ENCODE measurements around the gene TTLL8.

DNA sequence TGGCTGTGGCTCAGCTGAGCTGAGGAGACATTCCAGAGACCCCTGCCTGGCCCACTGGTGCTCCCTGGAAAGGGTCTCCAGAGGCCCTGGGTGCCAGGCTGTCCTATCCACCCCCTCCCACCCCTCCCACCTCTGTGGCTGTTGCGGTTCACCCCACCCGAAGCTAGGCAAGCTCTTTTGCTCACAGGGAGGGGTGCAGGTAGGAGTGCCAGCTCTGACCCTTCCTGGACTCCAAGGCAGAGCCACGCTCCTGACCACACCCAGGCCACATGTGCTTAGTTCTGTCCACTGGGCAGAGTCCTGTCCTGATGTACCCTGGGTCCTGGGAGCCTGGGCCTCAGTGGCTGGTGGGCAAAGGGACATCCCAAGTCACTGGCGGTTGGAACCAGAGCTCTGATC is 62.0 kb downstream of the TTLL8 start:
- TF ChIP-seq, protein P1, sequence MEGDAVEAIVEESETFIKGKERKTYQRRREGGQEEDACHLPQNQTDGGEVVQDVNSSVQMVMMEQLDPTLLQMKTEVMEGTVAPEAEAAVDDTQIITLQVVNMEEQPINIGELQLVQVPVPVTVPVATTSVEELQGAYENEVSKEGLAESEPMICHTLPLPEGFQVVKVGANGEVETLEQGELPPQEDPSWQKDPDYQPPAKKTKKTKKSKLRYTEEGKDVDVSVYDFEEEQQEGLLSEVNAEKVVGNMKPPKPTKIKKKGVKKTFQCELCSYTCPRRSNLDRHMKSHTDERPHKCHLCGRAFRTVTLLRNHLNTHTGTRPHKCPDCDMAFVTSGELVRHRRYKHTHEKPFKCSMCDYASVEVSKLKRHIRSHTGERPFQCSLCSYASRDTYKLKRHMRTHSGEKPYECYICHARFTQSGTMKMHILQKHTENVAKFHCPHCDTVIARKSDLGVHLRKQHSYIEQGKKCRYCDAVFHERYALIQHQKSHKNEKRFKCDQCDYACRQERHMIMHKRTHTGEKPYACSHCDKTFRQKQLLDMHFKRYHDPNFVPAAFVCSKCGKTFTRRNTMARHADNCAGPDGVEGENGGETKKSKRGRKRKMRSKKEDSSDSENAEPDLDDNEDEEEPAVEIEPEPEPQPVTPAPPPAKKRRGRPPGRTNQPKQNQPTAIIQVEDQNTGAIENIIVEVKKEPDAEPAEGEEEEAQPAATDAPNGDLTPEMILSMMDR (IDR thresholded peaks at IDR 0.05), result no peak
- TF ChIP-seq ETV6 (CRISPR knock-in tag; IDR thresholded peaks at IDR 0.05) (no peak), FOXK1 (CRISPR knock-in tag; IDR thresholded peaks at IDR 0.05) (no peak), KAT7 (CRISPR knock-in tag; IDR thresholded peaks at IDR 0.05; ENCODE audit: borderline replicate concordance) (no peak)
- TF ChIP-seq, protein P2, sequence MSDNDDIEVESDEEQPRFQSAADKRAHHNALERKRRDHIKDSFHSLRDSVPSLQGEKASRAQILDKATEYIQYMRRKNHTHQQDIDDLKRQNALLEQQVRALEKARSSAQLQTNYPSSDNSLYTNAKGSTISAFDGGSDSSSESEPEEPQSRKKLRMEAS (CRISPR knock-in tag; IDR thresholded peaks at IDR 0.05), result no peak
- TF ChIP-seq, protein P3, sequence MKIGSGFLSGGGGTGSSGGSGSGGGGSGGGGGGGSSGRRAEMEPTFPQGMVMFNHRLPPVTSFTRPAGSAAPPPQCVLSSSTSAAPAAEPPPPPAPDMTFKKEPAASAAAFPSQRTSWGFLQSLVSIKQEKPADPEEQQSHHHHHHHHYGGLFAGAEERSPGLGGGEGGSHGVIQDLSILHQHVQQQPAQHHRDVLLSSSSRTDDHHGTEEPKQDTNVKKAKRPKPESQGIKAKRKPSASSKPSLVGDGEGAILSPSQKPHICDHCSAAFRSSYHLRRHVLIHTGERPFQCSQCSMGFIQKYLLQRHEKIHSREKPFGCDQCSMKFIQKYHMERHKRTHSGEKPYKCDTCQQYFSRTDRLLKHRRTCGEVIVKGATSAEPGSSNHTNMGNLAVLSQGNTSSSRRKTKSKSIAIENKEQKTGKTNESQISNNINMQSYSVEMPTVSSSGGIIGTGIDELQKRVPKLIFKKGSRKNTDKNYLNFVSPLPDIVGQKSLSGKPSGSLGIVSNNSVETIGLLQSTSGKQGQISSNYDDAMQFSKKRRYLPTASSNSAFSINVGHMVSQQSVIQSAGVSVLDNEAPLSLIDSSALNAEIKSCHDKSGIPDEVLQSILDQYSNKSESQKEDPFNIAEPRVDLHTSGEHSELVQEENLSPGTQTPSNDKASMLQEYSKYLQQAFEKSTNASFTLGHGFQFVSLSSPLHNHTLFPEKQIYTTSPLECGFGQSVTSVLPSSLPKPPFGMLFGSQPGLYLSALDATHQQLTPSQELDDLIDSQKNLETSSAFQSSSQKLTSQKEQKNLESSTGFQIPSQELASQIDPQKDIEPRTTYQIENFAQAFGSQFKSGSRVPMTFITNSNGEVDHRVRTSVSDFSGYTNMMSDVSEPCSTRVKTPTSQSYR (CRISPR knock-in tag; IDR thresholded peaks at IDR 0.05), result no peak

Data from WTC11 (cell line).